Transverse colon (tissue), 3 donors: ENCODE results near the gene RPS6KA5.
"Not testable (repeated sequence)": the region's sequence is repeated elsewhere in the genome, so short reads cannot be mapped to it uniquely, and the experiment has no call there.

Experiments used
- EP300 ChIP-seq: sonication (generic); formaldehyde crosslinking; IDR thresholded peaks from one replicate; pipeline ENCODE4 v1.6.1; 2017; ENCODE audit warnings: antibody characterized with exemption, low read depth
- POLR2A ChIP-seq: fragments of 450-650 bp; IDR thresholded peaks from one replicate; pipeline ENCODE4 v1.6.1; 2016; ENCODE audit warnings: antibody characterized with exemption, mild to moderate bottlenecking, moderate library complexity
- TF ChIP-seq, protein P1 (sequence below), 5 experiments: fragments of 200-600 bp in 3 of 5; fragments of 450-650 bp in 2 of 5; sonication (generic) in 3 of 5; IDR thresholded peaks; 1 replicate in 2 of 5; 2 replicates in 3 of 5; pipeline ENCODE4 v1.5.1; 2016 to 2017; ENCODE audit warnings: antibody characterized with exemption in 5 of 5, inconsistent platforms in 3 of 5, mild to moderate bottlenecking in 2 of 5, moderate library complexity in 1 of 5

DNA sequence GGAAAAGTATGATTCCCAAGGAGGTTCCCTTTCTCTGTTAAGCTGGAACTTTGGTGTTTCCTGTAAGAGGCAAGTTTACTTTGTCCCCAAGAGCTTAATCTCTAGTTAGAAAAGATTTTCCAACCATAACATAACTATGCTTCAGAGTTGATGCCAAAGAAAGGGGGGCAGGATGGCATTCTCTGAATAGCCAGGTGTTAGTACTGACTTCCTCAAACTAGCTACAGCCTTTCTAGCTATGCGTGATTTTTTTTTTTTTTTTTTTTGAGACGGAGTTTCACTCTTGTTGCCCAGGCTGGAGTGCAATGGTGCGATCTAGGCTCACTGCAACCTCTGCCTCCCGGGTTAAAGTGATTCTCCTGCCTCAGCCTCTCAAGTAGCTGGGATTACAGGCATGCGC lies 204.3 kb downstream of the RPS6KA5 start:
- TF ChIP-seq, protein P1, sequence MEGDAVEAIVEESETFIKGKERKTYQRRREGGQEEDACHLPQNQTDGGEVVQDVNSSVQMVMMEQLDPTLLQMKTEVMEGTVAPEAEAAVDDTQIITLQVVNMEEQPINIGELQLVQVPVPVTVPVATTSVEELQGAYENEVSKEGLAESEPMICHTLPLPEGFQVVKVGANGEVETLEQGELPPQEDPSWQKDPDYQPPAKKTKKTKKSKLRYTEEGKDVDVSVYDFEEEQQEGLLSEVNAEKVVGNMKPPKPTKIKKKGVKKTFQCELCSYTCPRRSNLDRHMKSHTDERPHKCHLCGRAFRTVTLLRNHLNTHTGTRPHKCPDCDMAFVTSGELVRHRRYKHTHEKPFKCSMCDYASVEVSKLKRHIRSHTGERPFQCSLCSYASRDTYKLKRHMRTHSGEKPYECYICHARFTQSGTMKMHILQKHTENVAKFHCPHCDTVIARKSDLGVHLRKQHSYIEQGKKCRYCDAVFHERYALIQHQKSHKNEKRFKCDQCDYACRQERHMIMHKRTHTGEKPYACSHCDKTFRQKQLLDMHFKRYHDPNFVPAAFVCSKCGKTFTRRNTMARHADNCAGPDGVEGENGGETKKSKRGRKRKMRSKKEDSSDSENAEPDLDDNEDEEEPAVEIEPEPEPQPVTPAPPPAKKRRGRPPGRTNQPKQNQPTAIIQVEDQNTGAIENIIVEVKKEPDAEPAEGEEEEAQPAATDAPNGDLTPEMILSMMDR (IDR thresholded peaks at IDR 0.05), result not testable (repeated sequence)
- not testable (repeated sequence) for TF ChIP-seq POLR2A, EP300
